HG03280 (cell line): ENCODE results near the gene SRC.

Experiments used
- ATAC-seq: cut with Tn5 transposase; IDR thresholded peaks from one replicate; pipeline ENCODE4 v1.9.1; 2021; ENCODE audit warnings: mild to moderate bottlenecking, moderate library complexity; ENCODE audit not compliant: unreplicated experiment

SRC gene

GRCh38 chr20:37406010-37406998, 60.4 kb downstream of the SRC start:
- ATAC-seq = no peak

- no peak for ATAC-seq
These were observed 61.2 kb downstream of the SRC start for GRCh38 chr20:37407019-37407566.

GRCh38 chr20:37407573-37408002, 61.6 kb downstream of the SRC start:
- ATAC-seq = no peak

GRCh38 chr20:37408302-37409193, 62.6 kb downstream of the SRC start:
- ATAC-seq = no peak

GRCh38 chr20:37411408-37412219, 65.7 kb downstream of the SRC start:
- no peak for ATAC-seq

GRCh38 chr20:37413023-37413334, 67.0 kb downstream of the SRC start:
- no peak for ATAC-seq

GRCh38 chr20:37413379-37413778, 67.4 kb downstream of the SRC start:
- ATAC-seq = no peak

GRCh38 chr20:37414224-37415035, 68.5 kb downstream of the SRC start:
- ATAC-seq = no peak

GRCh38 chr20:37415118-37416085, 69.5 kb downstream of the SRC start:
- no peak for ATAC-seq

- ATAC-seq = no peak
These were observed 70.3 kb downstream of the SRC start for GRCh38 chr20:37416100-37416847.

GRCh38 chr20:37416848-37417616, 71.1 kb downstream of the SRC start:
- ATAC-seq = no peak

GRCh38 chr20:37417617-37418467, 71.9 kb downstream of the SRC start:
- no peak for ATAC-seq

GRCh38 chr20:37418591-37419109, 72.7 kb downstream of the SRC start:
- no peak for ATAC-seq

- no peak for ATAC-seq
These were observed 73.4 kb downstream of the SRC start for GRCh38 chr20:37419307-37419706.

- ATAC-seq = no peak
These were observed 74.0 kb downstream of the SRC start for GRCh38 chr20:37419774-37420542.
